Gastrocnemius medialis (tissue), 4 donors: Measurements from ENCODE around the gene RBCK1. TPM values are rescaled to one million over a fixed set of nuclear protein-coding genes. Genes with fewer than 3 reads are reported as not detected.
"Not testable (repeated sequence)": the region's sequence is repeated elsewhere in the genome, so short reads cannot be mapped to it uniquely, and the experiment has no call there.

Experiments
- ATAC-seq, 2 donors: fragments of 150-250 bp; one replicate each; pipeline ENCODE4 v1.9.1; 2016
- DNase-seq, 2 donors: peaks; one replicate each; pipeline ENCODE4 v3.0.0-alpha.2; 2019
- H3K27ac ChIP-seq, 4 donors: fragments of 200-600 bp; sonication (generic); 1 replicate in 1 of 4; 2 replicates in 3 of 4; pipeline ENCODE4 v1.5.1; 2016 to 2018; ENCODE audit warnings: mild to moderate bottlenecking in 2 of 4, moderate library complexity in 1 of 4
- H3K27me3 ChIP-seq, 3 donors: fragments of 200-600 bp; sonication (generic) in 2 of 3; 1 replicate in 1 of 3; 2 replicates in 2 of 3; pipeline versions ENCODE4 v1.5.1 to v1.6.0; 2016 to 2019; ENCODE audit warnings: mild to moderate bottlenecking in 1 of 3, moderate library complexity in 1 of 3
- H3K36me3 ChIP-seq, 2 donors: fragments of 200-600 bp; sonication (generic) in 1 of 2; one replicate each; pipeline ENCODE4 v1.5.1; 2017 to 2018
- H3K4me1 ChIP-seq, 2 donors: fragments of 200-600 bp; sonication (generic) in 1 of 2; one replicate each; pipeline ENCODE4 v1.5.1; 2016 to 2017; ENCODE audit warnings: mild to moderate bottlenecking in 2 of 2
- H3K4me3 ChIP-seq, 4 donors: fragments of 200-600 bp; sonication (generic) in 3 of 4; 1 replicate in 1 of 4; 2 replicates in 3 of 4; pipeline ENCODE4 v1.5.1; 2016 to 2019; ENCODE audit warnings: mild to moderate bottlenecking in 2 of 4
- H3K9me3 ChIP-seq, 3 donors: fragments of 200-600 bp; sonication (generic) in 2 of 3; 1 replicate in 1 of 3; 2 replicates in 2 of 3; pipeline ENCODE4 v1.5.1; 2016 to 2019
- CTCF ChIP-seq, 5 experiments: fragments of 450-650 bp in 3 of 5; fragments of 200-600 bp in 2 of 5; sonication (generic) in 2 of 5; IDR thresholded peaks in 4 of 5; conservative IDR thresholded peaks in 1 of 5; 1 replicate in 4 of 5; 2 replicates in 1 of 5; pipeline ENCODE4 v1.5.1; 2016 to 2019; ENCODE audit warnings: antibody characterized with exemption in 5 of 5, mild to moderate bottlenecking in 3 of 5, moderate library complexity in 3 of 5
- POLR2A ChIP-seq, 2 donors: fragments of 450-650 bp; IDR thresholded peaks; one replicate each; pipeline ENCODE4 v1.6.1; 2017; ENCODE audit warnings: antibody characterized with exemption in 2 of 2, mild to moderate bottlenecking in 2 of 2, moderate library complexity in 2 of 2
- in situ Hi-C, 4 donors: fragments of 200-750 bp; cut with MboI; loops; one replicate each; pipeline versions ENCODE4 v1.15.0 to v1.8.0; 2017; ENCODE audit warnings: low sequenced_read_pairs in 4 of 4
- intact Hi-C: fragments of 100-400 bp; cut with DNase I; formaldehyde crosslinking; loops from one replicate; pipeline ENCODE4 v1.15.1; 2023; ENCODE audit warnings: low total_unique reads
- total RNA-seq, 4 donors: library from RNA; depleted of rRNA; stranded (reverse); fragments of >200 nt; gene quantifications; one replicate each; pipeline versions ENCODE4 v1.1.0 to v1.2.3, GENCODE V29; 2016

The RBCK1 gene
- total RNA-seq, 4 donors from 2014 or later: 38.6 to 76.5 (median 62.6) TPM

- H3K27me3 ChIP-seq: no peaks in the 10 kb centered on the region
- ATAC-seq: no peak
- no peaks in the 10 kb centered on the region for H3K4me1 ChIP-seq
- H3K36me3 ChIP-seq: no peaks in the 10 kb centered on the region
- no peak for DNase-seq
- no peaks in the 10 kb centered on the region for H3K9me3 ChIP-seq
- intact Hi-C loops (no loop called here), in situ Hi-C loops (loop anchor here (5.0 to 10.0 kb wide), 3 partner anchors 61 to 123 kb away; no protein-coding TSS in a partner anchor)
- TF ChIP-seq CTCF (IDR thresholded peaks at IDR 0.05 in 4 of 5, conservative IDR thresholded peaks at IDR 0.05 in 1 of 5) (no peak), POLR2A (IDR thresholded peaks at IDR 0.05) (no peak)
- H3K27ac ChIP-seq: no peak overlapping the region
- no peak overlapping the region for H3K4me3 ChIP-seq
Observed at GRCh38 chr20:475463-476357, 67.6 kb downstream of the RBCK1 start.

- intact Hi-C loops: not testable (repeated sequence)
Observed at GRCh38 chr20:476561-477249, 68.6 kb downstream of the RBCK1 start.

GRCh38 chr20:478010-478948 is 70.2 kb downstream of the RBCK1 start:
- no peaks in the 10 kb centered on the region for H3K9me3 ChIP-seq
- intact Hi-C loops (loop anchor here (1.0 kb wide), 1 partner anchor 71 kb away; no protein-coding TSS in a partner anchor), in situ Hi-C loops (loop anchor here (5.0 to 10.0 kb wide), 3 partner anchors 63 to 126 kb away; no protein-coding TSS in a partner anchor)
- H3K27me3 ChIP-seq: no peaks in the 10 kb centered on the region
- H3K4me3 ChIP-seq: no peak overlapping the region
- no peak for DNase-seq
- H3K36me3 ChIP-seq: peaks cover 0 to 12% of the 10 kb centered on the region in 2 donors
- no peak overlapping the region for H3K27ac ChIP-seq
- no peaks in the 10 kb centered on the region for H3K4me1 ChIP-seq
- peak in 1 of 2 donors; percentile 2 for ATAC-seq
- TF ChIP-seq CTCF (IDR thresholded peaks at IDR 0.05 in 4 of 5, conservative IDR thresholded peaks at IDR 0.05 in 1 of 5) (no peak), POLR2A (IDR thresholded peaks at IDR 0.05) (no peak)

More at GRCh38 chr20:476561-477249, 68.6 kb downstream of the RBCK1 start:
- H3K36me3 ChIP-seq, H3K4me3 ChIP-seq, ATAC-seq, H3K27ac ChIP-seq, H3K27me3 ChIP-seq, H3K4me1 ChIP-seq, H3K9me3 ChIP-seq, DNase-seq: not testable (repeated sequence)
- in situ Hi-C loops: loop anchor here (5.0 to 10.0 kb wide), 3 partner anchors 62 to 124 kb away; no protein-coding TSS in a partner anchor

GRCh38 chr20:478949-479429 is 70.9 kb downstream of the RBCK1 start:
- TF ChIP-seq POLR2A (IDR thresholded peaks at IDR 0.05) (no peak), CTCF (IDR thresholded peaks at IDR 0.05 in 4 of 5, conservative IDR thresholded peaks at IDR 0.05 in 1 of 5) (peak; percentile 56 to 74 (median 68))
- no peak overlapping the region for H3K27ac ChIP-seq
- no peaks in the 10 kb centered on the region for H3K9me3 ChIP-seq
- DNase-seq: no peak
- peaks cover 0 to 19% of the 10 kb centered on the region in 2 donors for H3K36me3 ChIP-seq
- H3K4me1 ChIP-seq: peaks cover 0 to 4% of the 10 kb centered on the region in 2 donors
- ATAC-seq: peak; percentile 59 to 68
- no peak overlapping the region for H3K4me3 ChIP-seq
- no peaks in the 10 kb centered on the region for H3K27me3 ChIP-seq
- in situ Hi-C loops (loop anchor here (5.0 to 10.0 kb wide), 3 partner anchors 64 to 127 kb away; no protein-coding TSS in a partner anchor), intact Hi-C loops (loop anchor here (1.0 kb wide), 2 partner anchors 72 to 125 kb away; no protein-coding TSS in a partner anchor)
